K562 (cell line): ENCODE measurements around the gene OPA3. TPM values are rescaled to one million over a fixed set of nuclear protein-coding genes. Genes with fewer than 3 reads are reported as not detected.

Source experiments
- ARID4B ChIP-seq: sonication (generic); formaldehyde crosslinking; IDR thresholded peaks from 2 replicates; pipeline ENCODE4 v1.8.0; 2022; ENCODE audit warnings: mild to moderate bottlenecking, missing genetic modification reagents
- BRD9 ChIP-seq: fragments of 450-650 bp; IDR thresholded peaks from 2 replicates; pipeline ENCODE4 v1.6.1; 2018; ENCODE audit warnings: low read depth; ENCODE audit not compliant: partially characterized antibody
- CHD2 ChIP-seq: IDR thresholded peaks from 2 replicates; pipeline ENCODE4 v1.6.1; 2011; ENCODE audit warnings: low read depth, low read length
- ELF1 ChIP-seq: fragments of 200-800 bp; sonication (Bioruptor generic); IDR thresholded peaks from 2 replicates; pipeline ENCODE4 v1.6.1; 2016; ENCODE audit warnings: missing genetic modification characterization, missing compliant biosample characterization
- EP400 ChIP-seq: fragments of 450-650 bp; IDR thresholded peaks from 2 replicates; pipeline ENCODE4 v1.6.1; 2017; ENCODE audit warnings: antibody characterized with exemption, mild to moderate bottlenecking, moderate library complexity
- ETV5 ChIP-seq: sonication (generic); formaldehyde crosslinking; IDR thresholded peaks from 2 replicates; pipeline ENCODE4 v1.4.0; 2020; ENCODE audit warnings: low read depth, mild to moderate bottlenecking, missing genetic modification reagents
- FOXJ3 ChIP-seq: sonication (generic); formaldehyde crosslinking; IDR thresholded peaks from 2 replicates; pipeline ENCODE4 v1.4.0; 2020; ENCODE audit warnings: mild to moderate bottlenecking, missing genetic modification reagents
- HIVEP1 ChIP-seq: fragments of 250-450 bp; sonication (Bioruptor Pico); IDR thresholded peaks from 2 replicates; pipeline ENCODE4 v1.4.0; 2020; ENCODE audit warnings: mild to moderate bottlenecking
- IRF2 ChIP-seq: sonication (generic); formaldehyde crosslinking; IDR thresholded peaks from 2 replicates; pipeline ENCODE4 v1.8.1; 2022; ENCODE audit warnings: mild to moderate bottlenecking, missing genetic modification reagents
- JUND ChIP-seq, 2 experiments: IDR thresholded peaks; 2 replicates in 1 of 2; 3 replicates in 1 of 2; pipeline ENCODE4 v1.6.1; 2011; ENCODE audit warnings: borderline replicate concordance in 2 of 2, low read depth in 2 of 2, low read length in 2 of 2, improper control_type of control experiment in 1 of 2, missing biosample characterization in 1 of 2, missing genetic modification characterization in 1 of 2, missing genetic modification reagents in 1 of 2
- KAT7 ChIP-seq: sonication (generic); formaldehyde crosslinking; IDR thresholded peaks from 2 replicates; pipeline ENCODE4 v1.8.0; 2022; ENCODE audit warnings: missing genetic modification reagents, mild to moderate bottlenecking, borderline replicate concordance
- L3MBTL2 ChIP-seq: fragments of 450-650 bp; IDR thresholded peaks from 2 replicates; pipeline ENCODE4 v1.6.1; 2016; ENCODE audit warnings: mild to moderate bottlenecking, moderate library complexity
- LEF1 ChIP-seq: fragments of 450-650 bp; IDR thresholded peaks from 2 replicates; pipeline ENCODE4 v1.6.1; 2016; ENCODE audit warnings: mild to moderate bottlenecking
- NR2C2 ChIP-seq, 2 experiments: fragments of 200-800 bp in 1 of 2; sonication (Bioruptor generic) in 1 of 2; sonication (generic) in 1 of 2; formaldehyde crosslinking in 1 of 2; IDR thresholded peaks; 2 replicates each; pipeline versions ENCODE4 v1.6.1 to v1.8.0; 2016 to 2022; ENCODE audit warnings: mild to moderate bottlenecking in 1 of 2, missing compliant biosample characterization in 1 of 2, missing genetic modification characterization in 1 of 2, missing genetic modification reagents in 1 of 2
- NR4A1 ChIP-seq, 2 experiments: fragments of 250-450 bp in 1 of 2; fragments of 450-650 bp in 1 of 2; sonication (Bioruptor Pico) in 1 of 2; IDR thresholded peaks; 2 replicates each; pipeline versions ENCODE4 v1.4.0 to v1.6.1; 2016 to 2020; ENCODE audit warnings: mild to moderate bottlenecking in 2 of 2, missing compliant biosample characterization in 1 of 2, missing genetic modification characterization in 1 of 2, moderate library complexity in 1 of 2
- PHB ChIP-seq: fragments of 250-450 bp; sonication (Bioruptor Pico); IDR thresholded peaks from 2 replicates; pipeline ENCODE4 v1.5.0; 2021
- POU5F1 ChIP-seq: fragments of 150-350 bp; IDR thresholded peaks from 2 replicates; pipeline ENCODE4 v1.6.1; 2014; ENCODE audit warnings: borderline replicate concordance, low read length, low read depth, mild to moderate bottlenecking; ENCODE audit not compliant: partially characterized antibody
- PTBP1 ChIP-seq: fragments of 200-400 bp; formaldehyde crosslinking; IDR thresholded peaks from 2 replicates; pipeline ENCODE4 v1.6.1; 2017; ENCODE audit warnings: low read depth, low read length
- RHOXF2B ChIP-seq: fragments of 250-450 bp; sonication (Bioruptor Pico); conservative IDR thresholded peaks from 2 replicates; pipeline ENCODE4 v1.5.1; 2021
- SAFB2 ChIP-seq: fragments of 200-400 bp; formaldehyde crosslinking; IDR thresholded peaks from 2 replicates; pipeline ENCODE4 v1.6.1; 2018; ENCODE audit warnings: borderline replicate concordance, low read length, low read depth, moderate library complexity; ENCODE audit not compliant: severe bottlenecking
- SMARCB1 ChIP-seq: IDR thresholded peaks from 2 replicates; pipeline ENCODE4 v1.6.1; 2011; ENCODE audit warnings: improper control_type of control experiment, low read depth; ENCODE audit not compliant: insufficient read length
- polyA plus RNA-seq, 8 experiments: library from polyadenylated mRNA; depleted of rRNA in 4 of 8; stranded (reverse) in 5 of 8; unstranded in 3 of 8; fragments of >200 nt; fragmentation: Nextera tagmentation in 2 of 8; fragmentation: Illumina TruSeq in 1 of 8; extraction: Ambion mirVana in 2 of 8; extraction: Trizol in 1 of 8; gene quantifications; 2 replicates each; pipeline versions ENCODE4 v1.2.1 to v1.2.3, GENCODE V29; 2011 to 2014; ENCODE audit warnings: inconsistent platforms in 1 of 8, missing spikeins in 1 of 8
- total RNA-seq, 7 experiments: library from RNA; depleted of rRNA in 6 of 7; stranded (reverse); fragments of >200 nt in 6 of 7; fragmentation: Illumina TruSeq in 2 of 7; extraction: Trizol in 2 of 7; gene quantifications; 2 replicates each; pipeline versions ENCODE4 v1.2.1 to v1.2.3, GENCODE V29; 2011 to 2021; ENCODE audit warnings: low replicate concordance in 1 of 7

The OPA3 gene
- total and polyA plus RNA-seq, 9 of the 15 experiments (the other 6 are each of a cell fraction or from before 2014, with no cell fraction given), result 1.4 to 18.8 (median 9.0) TPM

GRCh38 chr19:45492627-45493470, 91.8 kb downstream of the OPA3 start (continued):
- TF ChIP-seq EP400 (peak; percentile 55; the same call in 1 of the 2 replicates), NR4A1 (CRISPR knock-in tag; IDR thresholded peaks at IDR 0.05) (no peak), NR4A1 (tag; IDR thresholded peaks at IDR 0.05) (no peak), IRF2 (CRISPR knock-in tag) (no peak), NR2C2 (CRISPR knock-in tag; IDR thresholded peaks at IDR 0.05) (no peak; the same call in 1 of the 2 replicates), NR2C2 (tag; IDR thresholded peaks at IDR 0.05) (peak; percentile 76; the same call in 1 of the 2 replicates), JUND (IDR thresholded peaks at IDR 0.05; ENCODE audit: borderline replicate concordance, low read depth, low read length) (no peak), JUND (tag; IDR thresholded peaks at IDR 0.05; ENCODE audit: borderline replicate concordance, low read depth, low read length) (no peak; the same call in 2 of the 3 replicates), HIVEP1 (CRISPR knock-in tag) (no peak), PHB (no peak), CHD2 (0 out of 2 replicates have a peak, but pooled peaks have one; percentile 27), ELF1 (peak; percentile 59; the same call in 1 of the 2 replicates), FOXJ3 (CRISPR knock-in tag) (no peak), SMARCB1 (no peak), PTBP1 (0 out of 2 replicates have a peak, but pooled peaks have one; percentile 4), RHOXF2B (CRISPR knock-in tag) (no peak), POU5F1 (no peak), ARID4B (CRISPR knock-in tag) (peak; percentile 86), BRD9 (peak; percentile 30), ETV5 (peak; percentile 86), L3MBTL2 (0 out of 2 replicates have a peak, but pooled peaks have one; percentile 16), SAFB2 (no peak), KAT7 (CRISPR knock-in tag) (peak; percentile 48; the same call in 1 of the 2 replicates), LEF1 (peak; percentile 69)
